HG03095 (cell line): ENCODE measurements around the gene PSMB11.

Experiments used
- ATAC-seq: cut with Tn5 transposase; IDR thresholded peaks from one replicate; pipeline ENCODE4 v1.9.1; 2021; ENCODE audit warnings: moderate library complexity; ENCODE audit not compliant: unreplicated experiment

Gene PSMB11

DNA sequence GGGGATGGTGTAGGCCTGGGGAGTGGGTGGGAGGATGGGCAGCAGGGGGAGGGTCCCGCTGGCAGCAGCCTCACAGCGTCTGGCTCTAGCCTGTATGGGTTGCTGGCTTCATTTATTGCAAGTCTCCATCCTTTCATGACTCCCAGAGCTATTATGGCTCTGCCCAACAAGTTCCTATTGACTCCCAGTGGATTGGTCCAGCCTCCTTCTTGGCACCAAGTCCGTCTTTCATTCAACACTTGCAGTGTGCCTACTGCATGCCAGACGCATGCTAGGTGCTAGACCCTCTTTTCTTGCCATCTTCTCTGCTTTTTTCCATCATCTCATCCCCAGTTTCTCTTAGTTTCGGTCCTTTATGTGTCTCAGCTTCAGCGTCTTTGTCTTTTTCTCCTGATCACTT is 1.1 kb downstream of the PSMB11 start:
- no peak for ATAC-seq

DNA sequence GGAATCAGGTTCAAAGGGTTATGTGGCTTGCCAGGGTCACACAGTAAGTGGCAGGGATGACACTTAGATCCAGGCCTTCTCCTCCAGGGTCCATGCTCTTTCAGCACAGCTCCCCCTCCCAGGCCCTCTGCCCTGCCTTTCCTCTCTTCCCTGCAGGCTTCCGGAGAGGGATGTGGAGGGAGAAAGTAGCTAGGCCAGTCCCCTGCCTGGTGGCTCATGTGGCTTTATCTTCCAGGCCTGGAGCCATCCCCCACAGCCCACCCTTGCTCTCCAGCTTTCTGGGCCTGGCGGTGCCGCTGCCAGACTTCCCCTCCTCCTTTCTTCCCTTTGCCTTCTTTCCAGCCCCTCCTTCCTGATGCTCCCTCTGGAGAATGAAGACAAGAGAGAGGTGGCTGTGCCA is 1.7 kb downstream of the PSMB11 start:
- no peak for ATAC-seq

DNA sequence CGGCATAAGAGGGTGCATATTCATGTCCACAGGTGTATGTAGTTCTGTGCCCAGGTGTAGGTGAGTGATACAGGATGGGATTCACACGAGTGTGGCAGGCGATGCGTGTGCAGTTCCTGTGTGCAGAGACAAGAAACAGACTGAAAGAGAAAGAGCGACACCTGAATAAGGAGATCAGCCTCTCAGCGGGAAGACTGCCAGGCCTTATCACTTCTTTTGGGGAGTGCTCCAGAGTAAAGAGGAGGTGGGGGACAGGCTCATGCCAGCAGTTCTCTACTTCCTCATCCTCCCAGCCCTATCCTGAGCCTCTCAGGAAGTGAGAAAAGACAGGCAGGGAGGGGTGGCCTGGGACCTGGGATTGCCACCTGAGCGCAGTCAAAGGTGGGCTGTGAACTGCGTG is 2.8 kb downstream of the PSMB11 start:
- no peak for ATAC-seq

DNA sequence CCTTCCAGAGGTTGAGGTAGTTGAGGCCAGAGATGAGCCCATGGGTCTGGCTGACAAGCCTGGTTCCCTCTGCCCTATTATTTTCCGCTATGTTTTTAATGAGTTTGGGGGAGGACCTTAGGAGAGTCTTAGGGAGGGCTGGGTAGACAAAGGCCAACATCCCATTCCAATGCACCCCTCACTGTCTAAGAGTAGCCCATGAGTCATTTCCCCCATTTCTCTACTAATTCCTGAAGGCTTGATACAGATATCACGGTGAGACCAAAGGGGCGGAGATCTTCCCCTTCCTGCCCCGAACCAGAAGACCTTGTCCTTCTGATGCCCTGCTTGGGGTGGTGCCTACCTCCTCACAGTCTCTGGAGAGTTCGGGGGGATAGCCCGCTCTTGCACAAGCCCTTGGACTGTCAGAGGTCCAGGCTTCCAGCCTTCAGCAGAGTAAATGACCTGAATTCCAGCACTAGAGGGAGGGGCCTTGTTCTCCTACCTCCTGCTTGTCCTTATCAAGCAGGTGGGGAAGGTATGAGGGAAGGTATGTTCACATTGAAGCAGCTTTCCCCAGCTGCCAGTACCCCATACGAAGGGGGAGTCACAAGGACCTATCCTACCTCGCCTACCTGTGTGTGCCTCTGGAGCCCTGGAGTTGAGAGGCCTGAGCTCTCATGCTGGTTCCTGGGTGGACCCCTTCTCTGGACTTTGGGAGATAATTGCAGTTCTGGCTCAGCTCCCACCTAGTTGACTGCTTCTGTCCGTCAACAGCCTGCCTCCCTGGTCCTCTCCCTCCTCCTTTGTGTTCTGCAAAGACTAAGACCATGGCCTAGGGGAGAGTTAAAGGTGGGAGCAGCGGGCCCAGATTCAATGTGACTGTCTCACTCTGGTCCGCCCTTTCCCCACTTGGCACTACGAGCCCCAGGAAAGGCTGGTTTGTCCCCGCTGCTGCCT is 3.7 kb downstream of the PSMB11 start:
- ATAC-seq = no peak

DNA sequence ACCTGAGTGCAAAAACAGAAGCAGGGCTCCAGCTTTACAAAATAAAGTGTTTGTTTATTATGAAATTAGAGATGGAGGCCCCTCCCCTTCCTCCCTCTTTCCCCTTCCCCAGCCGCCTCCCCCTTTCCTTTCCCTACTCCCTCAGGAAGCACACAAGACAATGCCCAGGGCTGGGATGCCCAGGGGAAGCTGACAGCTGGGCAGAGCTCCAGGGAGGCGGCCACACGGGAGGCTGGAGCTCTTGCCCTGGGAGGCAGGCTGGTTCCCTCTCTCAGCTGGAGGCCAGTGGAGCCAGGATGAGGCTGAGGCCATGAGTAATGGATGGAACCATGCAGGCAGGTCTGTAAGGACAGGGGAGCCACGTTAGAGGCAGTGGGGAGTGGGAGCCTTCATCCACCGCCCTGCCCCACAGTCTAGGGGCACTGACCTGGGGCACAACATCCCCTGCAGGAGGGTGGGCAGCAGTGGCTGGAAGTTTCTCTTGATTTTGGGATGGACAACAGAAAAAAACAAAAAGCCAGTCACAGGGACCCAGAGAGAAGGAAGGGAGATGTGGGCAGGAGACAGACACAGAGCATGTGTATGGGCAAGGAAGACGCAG is 5.1 kb downstream of the PSMB11 start:
- ATAC-seq = no peak

DNA sequence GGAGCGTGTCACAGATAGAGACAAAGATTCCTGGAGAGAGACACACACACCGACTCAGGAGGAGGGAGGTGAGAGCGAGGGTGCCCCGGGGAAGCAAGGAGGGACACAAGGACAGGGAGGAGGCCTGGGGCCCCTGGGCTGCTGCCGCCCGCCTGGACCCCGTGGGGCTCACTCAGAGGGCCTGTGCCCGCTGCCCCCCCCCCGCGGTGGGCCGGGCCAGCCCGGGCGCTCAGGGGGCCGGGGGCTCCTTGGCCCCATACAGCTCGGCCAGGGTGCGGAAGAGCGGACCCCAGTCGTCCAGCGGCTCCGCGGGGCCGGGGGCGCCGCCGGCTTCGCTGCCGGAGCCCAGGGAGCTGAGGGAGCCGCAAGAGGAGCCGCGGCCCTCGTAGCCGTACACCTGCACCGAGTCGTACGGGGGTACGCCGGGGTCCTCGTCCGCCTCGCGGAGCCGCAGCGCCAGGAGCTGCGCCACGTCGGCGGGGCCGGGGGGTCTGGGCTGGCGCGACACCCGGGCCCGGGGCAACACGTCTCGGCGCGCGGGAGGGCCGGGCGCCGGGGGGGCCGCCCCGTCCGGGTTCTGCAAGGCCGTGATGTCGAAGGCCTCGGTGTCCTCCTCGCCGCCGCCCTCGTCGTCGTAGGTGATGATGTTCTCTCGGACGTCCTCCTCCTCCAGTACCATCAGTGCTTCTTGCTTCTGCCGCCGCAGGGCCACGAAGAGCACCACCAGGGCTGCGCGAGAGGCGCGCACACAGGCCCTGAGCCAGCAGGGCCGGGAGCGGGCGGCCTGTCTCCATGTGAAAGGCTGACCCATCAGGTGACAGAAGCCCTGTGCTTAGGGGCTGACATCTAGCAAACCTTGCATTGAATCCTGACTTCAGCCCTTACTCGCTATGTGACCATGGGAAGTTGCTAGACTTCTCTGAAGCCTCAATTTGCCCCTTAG is 6.0 kb downstream of the PSMB11 start:
- ATAC-seq = no peak

DNA sequence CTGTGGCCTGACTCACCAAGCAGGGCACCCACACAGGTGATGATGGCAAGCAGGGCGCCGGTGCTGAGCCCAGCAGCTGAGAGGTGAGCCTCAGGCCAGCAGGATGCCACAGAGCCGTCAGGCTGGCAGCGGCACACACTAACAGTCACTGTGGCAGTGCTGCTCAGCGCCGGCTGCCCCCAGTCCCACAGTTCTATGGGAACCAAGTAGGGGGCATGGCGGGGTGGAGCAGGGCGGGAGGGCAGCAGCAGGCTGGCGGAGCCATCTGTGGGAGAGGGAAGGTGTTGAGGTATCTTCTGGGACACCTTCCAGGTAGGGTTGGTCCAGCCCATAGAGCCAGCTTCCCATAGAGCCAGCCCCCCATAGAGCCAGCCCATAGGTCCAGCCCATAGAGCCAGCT is 7.0 kb downstream of the PSMB11 start:
- no peak for ATAC-seq

DNA sequence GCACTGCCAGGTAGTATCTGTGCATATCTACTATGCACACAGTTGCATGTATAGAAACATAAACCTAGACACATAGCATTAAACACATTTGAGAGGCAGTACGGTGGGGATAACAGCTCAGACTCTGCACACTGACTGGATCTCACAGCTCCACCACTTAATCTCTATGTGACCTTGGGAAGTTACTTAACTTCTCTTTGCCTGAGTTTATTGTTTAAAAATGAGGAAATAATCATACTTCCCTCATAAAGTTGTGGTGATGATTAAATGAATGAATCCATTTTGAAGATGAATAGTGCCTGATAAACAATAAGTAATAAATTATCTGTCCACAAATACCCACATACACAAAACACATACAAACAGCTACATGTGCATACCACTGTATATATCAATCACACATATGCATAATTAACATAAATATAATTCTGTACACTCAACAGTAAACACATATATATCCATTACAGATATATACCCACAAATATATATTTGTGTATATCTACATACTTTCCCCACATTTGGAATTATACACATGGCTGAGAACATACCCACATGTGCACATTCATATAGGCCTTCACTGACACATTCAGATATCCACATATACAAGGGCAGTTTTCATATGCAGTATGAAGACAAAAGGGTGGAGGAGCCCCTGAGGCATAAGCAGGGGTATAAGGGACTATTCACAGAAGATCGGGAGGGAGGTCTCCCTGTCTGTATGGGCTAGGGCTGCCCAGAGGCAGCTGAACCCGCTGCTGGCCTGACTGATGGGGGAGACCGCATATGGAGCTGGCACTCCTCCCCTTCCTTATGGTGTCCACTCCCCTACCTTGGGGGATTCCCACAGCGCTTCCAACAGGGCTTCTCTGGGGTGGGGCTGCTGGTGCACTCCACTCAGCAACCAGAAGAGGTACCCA is 9.4 kb downstream of the PSMB11 start:
- ATAC-seq = no peak

DNA sequence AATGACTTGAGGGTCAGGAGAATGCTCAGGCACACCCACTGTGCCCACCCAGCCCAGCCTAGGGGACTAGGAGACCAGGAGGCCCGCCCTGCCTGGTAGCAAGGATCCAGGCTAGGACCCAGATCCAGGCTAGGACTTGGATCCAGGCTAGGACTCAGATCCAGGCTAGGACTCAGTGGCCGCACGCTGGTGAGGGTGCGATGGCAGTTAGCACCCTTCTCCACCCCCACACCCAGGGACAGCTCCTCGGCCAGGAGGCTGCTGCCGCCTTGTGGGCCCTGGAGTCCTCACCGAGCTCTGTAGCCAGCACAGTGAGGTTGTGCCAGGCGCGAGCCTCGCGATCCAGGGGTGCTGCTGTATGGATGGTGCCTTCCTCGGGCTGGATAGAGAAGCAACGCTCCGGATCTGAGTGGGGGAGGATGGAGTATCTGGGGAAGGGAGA is 10.2 kb downstream of the PSMB11 start:
- ATAC-seq = no peak

DNA sequence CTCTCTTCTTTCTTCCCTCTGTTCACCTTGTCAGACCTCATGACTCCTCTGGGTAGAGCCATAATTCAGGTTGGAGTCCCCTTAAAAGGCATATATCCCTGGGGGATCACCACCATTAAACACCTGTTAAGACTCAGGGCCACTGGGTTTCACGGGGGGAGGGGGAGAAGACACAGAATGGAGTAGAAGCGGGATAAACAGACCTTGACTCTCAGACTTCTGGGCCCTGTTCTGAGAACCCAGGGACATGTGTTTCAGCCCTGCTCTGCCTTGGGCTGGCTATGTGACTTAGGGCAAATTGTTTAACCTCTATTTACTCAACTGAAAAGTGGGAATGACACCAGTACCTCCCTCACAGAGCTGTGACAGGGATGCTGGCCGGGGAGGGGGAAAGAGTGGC is 10.7 kb downstream of the PSMB11 start:
- no peak for ATAC-seq

DNA sequence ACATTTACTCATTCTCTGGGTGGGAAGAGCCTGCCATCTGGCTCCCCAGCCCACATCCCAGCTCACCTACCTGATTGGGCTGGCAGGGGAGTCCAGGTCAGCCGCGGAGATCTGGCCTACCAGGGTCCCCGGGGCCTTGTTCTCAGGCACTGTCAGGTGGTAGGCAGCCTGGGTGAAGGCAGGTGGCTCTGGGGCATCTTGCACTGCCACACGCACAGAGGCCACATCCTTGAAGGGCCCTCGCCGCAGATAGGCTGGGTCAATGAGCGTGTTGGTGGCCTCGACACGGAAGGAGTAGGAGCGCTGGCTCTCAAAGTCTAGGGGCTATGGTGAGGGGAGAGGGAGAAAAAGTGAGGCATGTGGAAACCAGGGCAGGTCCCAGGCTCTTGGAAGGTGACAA is 11.4 kb downstream of the PSMB11 start:
- no peak for ATAC-seq

DNA sequence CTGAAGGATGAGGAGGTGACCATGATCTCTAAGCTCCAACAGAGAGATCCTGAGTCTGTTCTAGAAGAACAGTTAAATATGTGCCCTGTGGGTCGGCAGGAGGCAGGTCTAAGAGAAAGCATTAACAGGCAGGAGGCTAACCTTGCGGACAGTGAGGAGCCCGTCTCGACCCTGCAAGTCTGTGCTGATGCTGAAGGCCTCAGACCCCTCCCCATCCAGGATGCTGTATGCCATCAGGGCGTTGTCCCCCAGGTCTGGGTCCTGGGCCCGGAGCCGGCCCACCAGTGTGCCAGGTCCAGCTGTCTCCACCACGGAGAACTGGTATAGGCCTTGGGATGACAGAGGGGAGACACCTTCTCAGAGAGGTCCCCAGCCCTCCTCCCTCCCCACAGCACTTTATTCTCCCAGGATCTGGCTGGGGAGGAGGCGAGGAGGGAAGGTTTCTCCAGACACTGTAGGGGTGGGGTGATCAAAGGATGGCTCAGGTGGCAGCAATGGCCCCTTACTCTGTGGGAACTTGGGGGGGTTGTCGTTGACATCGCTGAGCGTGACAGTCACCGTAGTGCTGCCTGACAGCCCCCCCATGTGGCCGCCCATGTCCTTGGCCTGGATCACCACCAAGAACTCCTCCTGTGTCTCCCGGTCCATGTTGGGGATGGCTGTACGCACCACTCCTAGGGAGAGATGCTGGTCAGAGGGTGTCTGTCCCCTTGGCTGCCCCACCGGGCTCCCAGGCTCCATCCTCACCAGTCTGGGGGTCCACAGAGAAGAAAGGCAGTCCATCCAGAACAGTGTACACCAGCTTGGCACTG is 12.2 kb downstream of the PSMB11 start:
- ATAC-seq = no peak

DNA sequence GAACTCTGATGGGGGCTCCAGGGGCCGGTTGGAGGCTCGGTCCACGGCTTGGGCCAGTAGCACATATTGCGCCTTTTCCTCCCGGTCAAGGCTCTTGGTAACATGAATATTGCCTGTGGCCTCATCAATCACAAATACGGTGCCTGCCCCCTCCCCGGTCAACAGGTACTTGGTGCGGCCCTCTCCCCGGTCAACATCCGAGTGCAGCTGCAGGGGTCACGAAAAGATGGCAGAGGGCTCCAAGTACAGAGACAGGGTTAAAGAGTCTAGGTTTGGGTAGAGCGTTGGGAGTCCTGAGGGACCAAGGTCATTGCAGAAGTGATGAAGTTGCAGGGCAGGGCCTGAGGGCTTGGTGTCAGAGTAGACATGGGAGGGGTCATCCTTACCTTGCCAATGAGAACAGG is 13.1 kb downstream of the PSMB11 start:
- no peak for ATAC-seq

DNA sequence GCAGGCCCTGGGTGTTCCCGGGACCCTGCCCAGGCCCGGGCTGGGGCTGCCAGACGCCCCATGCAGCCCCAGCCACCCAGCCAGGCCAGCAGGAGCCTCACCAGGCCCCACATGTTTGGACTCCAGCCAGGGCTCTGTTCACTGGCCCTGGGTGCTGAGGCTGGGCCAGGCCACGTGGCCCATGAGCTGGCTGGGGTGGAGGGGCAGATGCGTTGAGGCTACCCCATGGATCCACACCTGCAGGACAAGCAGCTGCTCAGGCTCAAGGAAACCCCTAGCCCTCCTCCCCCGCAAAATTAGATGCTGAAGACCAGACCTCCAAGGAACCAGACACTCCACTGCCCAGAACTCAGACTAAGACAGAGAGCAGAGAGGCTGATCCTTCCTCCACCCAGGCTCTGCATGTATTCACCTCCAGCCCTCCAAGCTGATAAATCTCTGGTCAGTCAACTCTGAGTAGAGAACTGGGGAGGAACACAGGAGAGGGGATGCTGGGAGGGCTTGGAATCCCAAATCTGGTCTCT is 13.7 kb downstream of the PSMB11 start:
- ATAC-seq = no peak

DNA sequence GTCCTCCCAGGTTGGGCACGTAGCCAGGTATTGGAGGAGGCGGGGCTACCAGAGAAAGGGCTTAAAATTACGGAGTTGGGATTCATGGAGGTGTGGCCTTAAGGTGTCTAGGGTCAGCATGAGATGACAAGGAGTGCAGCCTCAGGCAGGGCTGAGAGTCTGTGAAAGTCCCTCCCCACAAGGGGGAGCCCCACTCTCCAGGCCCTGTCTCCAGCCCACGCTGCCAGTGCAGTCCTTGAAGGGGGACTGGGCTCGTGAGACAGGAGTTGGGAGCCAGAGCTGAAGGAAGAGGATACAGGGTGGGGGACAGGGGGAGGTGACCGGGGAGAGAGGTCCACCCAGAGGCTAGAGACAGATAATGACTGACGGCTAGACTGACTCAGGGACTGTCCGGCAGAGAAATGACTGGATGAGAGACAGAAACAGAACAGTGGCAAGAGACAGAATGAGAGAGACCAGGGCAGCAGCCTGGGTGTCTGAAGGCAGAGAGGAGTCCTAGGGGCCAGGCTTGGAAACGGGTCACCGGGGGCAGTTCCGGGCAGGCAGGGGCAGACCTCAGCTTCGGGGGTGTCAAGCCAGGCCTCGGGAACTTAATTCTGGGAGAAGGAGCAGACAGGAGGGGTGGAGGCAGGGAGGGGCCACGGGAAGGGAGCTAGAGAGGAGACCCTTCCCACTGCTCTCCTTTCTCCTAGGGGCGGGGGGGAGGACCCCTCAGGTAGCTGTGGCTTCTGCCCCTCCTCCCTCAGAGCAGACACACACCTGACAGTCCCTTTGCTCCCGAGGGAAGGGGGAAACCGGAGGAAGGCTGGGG is 14.3 kb downstream of the PSMB11 start:
- ATAC-seq = peak; percentile 46

DNA sequence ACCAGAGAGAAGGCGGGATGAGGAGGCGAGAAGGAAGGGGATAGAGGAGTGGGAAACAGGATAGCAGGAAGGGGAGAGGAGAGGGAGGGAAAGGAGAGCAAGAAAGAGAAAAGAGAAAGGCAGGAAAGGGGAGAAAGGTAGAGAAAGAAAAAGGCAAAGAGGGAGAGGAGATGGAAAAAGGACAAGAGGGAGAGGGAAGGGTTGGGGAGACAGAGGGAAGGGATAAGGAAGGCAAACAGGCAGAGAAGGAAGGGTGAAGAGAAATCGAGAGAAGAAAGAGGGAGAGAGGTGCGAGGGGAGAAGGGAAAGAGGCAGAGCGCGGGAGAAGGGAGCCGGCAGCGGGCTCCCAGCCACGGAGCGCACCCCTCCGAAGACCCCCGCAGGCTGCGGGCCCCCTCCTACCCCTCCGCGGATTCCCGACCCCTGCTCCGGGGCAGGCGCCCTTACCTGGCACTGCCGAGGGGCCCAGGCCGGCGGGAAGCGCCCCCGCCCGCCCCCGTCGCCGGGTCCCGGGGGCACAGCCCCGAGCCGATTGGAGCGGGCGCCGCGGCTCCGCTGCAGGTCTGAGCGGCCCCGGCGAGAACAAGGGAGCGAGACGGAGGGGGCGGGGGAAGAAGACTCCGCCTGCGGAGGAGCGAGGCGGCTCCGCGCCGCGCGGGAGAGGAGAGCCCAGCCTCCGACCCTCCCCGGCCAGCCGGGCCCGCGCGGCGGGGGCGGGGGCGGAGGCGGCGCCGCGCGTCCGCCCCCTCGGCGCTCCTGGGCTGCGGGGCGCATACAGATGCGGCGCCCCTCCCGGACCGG is 15.1 kb downstream of the PSMB11 start, which contains the start of gene CDH24:
CDH24 (minus strand) TSS at position 565 of the 801 bp plus-strand sequence. CDS start 1,787 bp downstream, outside the sequence.
- ATAC-seq = peak; percentile 54
